NCI-H2107 (cell line): Measurements from ENCODE around the gene ITGA3.

Experiments
- DNase-seq: peaks from one replicate; lab custom pipeline; 2025; lab: John Stamatoyannopoulos, UW

ITGA3 gene

GRCh38 chr17:50110591-50111349 lies 54.9 kb downstream of the ITGA3 start:
- no peak for DNase-seq

- DNase-seq: no peak
These were observed 56.1 kb downstream of the ITGA3 start for GRCh38 chr17:50111673-50112655.

- no peak for DNase-seq
These were observed 56.8 kb downstream of the ITGA3 start for GRCh38 chr17:50112694-50113093.

- DNase-seq: no peak
These were observed 57.9 kb downstream of the ITGA3 start for GRCh38 chr17:50113624-50114320.

- no peak for DNase-seq
These were observed 58.5 kb downstream of the ITGA3 start for GRCh38 chr17:50114401-50114800.

- DNase-seq: no peak
These were observed 59.0 kb downstream of the ITGA3 start for GRCh38 chr17:50114849-50115357.

GRCh38 chr17:50115756-50116155 lies 59.8 kb downstream of the ITGA3 start:
- DNase-seq: no peak

GRCh38 chr17:50117202-50118051 lies 61.5 kb downstream of the ITGA3 start:
- peak; percentile 57 for DNase-seq

- no peak for DNase-seq
These were observed 62.3 kb downstream of the ITGA3 start for GRCh38 chr17:50118076-50118827.

- DNase-seq: no peak
These were observed 62.9 kb downstream of the ITGA3 start for GRCh38 chr17:50118828-50119218.

- DNase-seq: no peak
These were observed 64.8 kb downstream of the ITGA3 start for GRCh38 chr17:50120475-50121253.

- no peak for DNase-seq
These were observed 67.0 kb downstream of the ITGA3 start for GRCh38 chr17:50122945-50123344.

- no peak for DNase-seq
These were observed 67.9 kb downstream of the ITGA3 start for GRCh38 chr17:50123649-50124349.

- no peak for DNase-seq
These were observed 69.6 kb downstream of the ITGA3 start for GRCh38 chr17:50125420-50125997.

- DNase-seq: no peak
These were observed 71.9 kb downstream of the ITGA3 start for GRCh38 chr17:50127697-50128361.

- no peak for DNase-seq
These were observed 72.8 kb downstream of the ITGA3 start for GRCh38 chr17:50128441-50129352.

GRCh38 chr17:50129353-50129727 lies 73.4 kb downstream of the ITGA3 start:
- no peak for DNase-seq
